ENCODE results near the gene CHRD. TPM values are rescaled to one million over a fixed set of nuclear protein-coding genes. Genes with fewer than 3 reads are reported as not detected.

Gene CHRD
- total and polyA plus RNA-seq, 9 of the 15 experiments (the other 6 are each of a cell fraction or from before 2014, with no cell fraction given), result 0.11 to 1.3 (median 0.59) TPM; not detected in 3

DNA sequence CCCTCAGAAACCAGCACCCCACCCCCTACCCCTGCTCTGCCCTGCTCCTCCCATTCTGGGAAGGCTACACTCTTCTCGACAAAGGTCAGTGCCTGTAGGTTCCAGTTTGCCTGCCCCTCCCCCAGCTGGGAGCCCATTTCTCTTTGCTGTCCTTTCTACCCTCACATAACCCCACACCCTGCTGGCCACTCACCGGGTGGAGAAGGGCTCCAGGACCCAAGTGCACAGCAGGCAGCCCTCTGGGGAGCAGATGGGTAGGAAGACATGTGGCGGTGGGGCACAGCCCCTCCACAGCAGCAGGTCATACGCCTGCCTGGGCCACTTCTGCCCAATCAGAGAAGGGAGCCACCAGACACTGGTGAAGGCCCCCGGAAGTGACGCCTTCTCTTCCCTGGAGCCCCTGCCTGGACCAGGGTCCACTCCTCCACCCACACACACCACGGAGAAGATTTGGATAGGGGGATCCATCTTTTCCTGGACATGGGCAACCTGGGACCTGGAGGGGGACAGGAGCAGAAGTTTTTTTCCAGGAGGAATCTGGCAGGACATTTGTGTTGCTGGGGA, 1.9 kb upstream of the CHRD start, which contains the start of gene THPO (continued):
- TF ChIP-seq, protein P1, sequence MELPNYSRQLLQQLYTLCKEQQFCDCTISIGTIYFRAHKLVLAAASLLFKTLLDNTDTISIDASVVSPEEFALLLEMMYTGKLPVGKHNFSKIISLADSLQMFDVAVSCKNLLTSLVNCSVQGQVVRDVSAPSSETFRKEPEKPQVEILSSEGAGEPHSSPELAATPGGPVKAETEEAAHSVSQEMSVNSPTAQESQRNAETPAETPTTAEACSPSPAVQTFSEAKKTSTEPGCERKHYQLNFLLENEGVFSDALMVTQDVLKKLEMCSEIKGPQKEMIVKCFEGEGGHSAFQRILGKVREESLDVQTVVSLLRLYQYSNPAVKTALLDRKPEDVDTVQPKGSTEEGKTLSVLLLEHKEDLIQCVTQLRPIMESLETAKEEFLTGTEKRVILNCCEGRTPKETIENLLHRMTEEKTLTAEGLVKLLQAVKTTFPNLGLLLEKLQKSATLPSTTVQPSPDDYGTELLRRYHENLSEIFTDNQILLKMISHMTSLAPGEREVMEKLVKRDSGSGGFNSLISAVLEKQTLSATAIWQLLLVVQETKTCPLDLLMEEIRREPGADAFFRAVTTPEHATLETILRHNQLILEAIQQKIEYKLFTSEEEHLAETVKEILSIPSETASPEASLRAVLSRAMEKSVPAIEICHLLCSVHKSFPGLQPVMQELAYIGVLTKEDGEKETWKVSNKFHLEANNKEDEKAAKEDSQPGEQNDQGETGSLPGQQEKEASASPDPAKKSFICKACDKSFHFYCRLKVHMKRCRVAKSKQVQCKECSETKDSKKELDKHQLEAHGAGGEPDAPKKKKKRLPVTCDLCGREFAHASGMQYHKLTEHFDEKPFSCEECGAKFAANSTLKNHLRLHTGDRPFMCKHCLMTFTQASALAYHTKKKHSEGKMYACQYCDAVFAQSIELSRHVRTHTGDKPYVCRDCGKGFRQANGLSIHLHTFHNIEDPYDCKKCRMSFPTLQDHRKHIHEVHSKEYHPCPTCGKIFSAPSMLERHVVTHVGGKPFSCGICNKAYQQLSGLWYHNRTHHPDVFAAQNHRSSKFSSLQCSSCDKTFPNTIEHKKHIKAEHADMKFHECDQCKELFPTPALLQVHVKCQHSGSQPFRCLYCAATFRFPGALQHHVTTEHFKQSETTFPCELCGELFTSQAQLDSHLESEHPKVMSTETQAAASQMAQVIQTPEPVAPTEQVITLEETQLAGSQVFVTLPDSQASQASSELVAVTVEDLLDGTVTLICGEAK (IDR thresholded peaks at IDR 0.05), result peak; percentile 33; the same call in 1 of the 2 replicates
- TF ChIP-seq, protein P1 (CRISPR knock-in tag; IDR thresholded peaks at IDR 0.05), result no peak
- TF ChIP-seq TAF7 (tag; IDR thresholded peaks at IDR 0.05), result 0 out of 2 replicates have a peak, but pooled peaks have one; percentile 21
- TF ChIP-seq ZBTB7A (IDR thresholded peaks at IDR 0.05; ENCODE audit: borderline replicate concordance, control insufficient read depth, low read depth, low read length), result peak; percentile 43; the same call in 1 of the 2 replicates
- TF ChIP-seq PRMT5 (CRISPR knock-in tag; IDR thresholded peaks at IDR 0.05), result no peak
- 0 out of 2 replicates have a peak, but pooled peaks have one; percentile 22 for TF ChIP-seq JUND (IDR thresholded peaks at IDR 0.05; ENCODE audit: borderline replicate concordance, low read depth, low read length)
- no peak for TF ChIP-seq JUND (tag; IDR thresholded peaks at IDR 0.05; ENCODE audit: borderline replicate concordance, low read depth, low read length)
- TF ChIP-seq EHMT2 (IDR thresholded peaks at IDR 0.05), result peak; percentile 43; the same call in 1 of the 2 replicates
- TF ChIP-seq ARID1B (IDR thresholded peaks at IDR 0.05), result 0 out of 2 replicates have a peak, but pooled peaks have one; percentile 9
- TF ChIP-seq HDAC1 (IDR thresholded peaks at IDR 0.05), result peak in 1 of 2 experiments; percentile 54; a peak in 2 of 4 replicates
- TF ChIP-seq MYC (IDR thresholded peaks at IDR 0.05; ENCODE audit: low read depth, low read length), result peak; percentile 51; the same call in 1 of the 2 replicates
- TF ChIP-seq MYC (CRISPR knock-in tag; IDR thresholded peaks at IDR 0.05; ENCODE audit: borderline replicate concordance, low read depth), result no peak
- peak; percentile 43 for TF ChIP-seq POLR2G (IDR thresholded peaks at IDR 0.05; ENCODE audit: low read depth, low read length)
- TF ChIP-seq NUFIP1 (IDR thresholded peaks at IDR 0.05; ENCODE audit: partially characterized antibody), result no peak
- 0 out of 2 replicates have a peak, but pooled peaks have one; percentile 42 for TF ChIP-seq CHD2 (IDR thresholded peaks at IDR 0.05; ENCODE audit: low read depth, low read length)
- peak; percentile 48; the same call in 1 of the 2 replicates for TF ChIP-seq CREM (IDR thresholded peaks at IDR 0.05; ENCODE audit: low read depth)
- peak; percentile 27 for TF ChIP-seq NFYB (IDR thresholded peaks at IDR 0.05; ENCODE audit: extremely low read depth, insufficient read length)
- peak in 1 of 2 experiments; percentile 28; a peak in 2 of 4 replicates for TF ChIP-seq NRF1 (conservative IDR thresholded peaks at IDR 0.05 in 1 of 2, IDR thresholded peaks at IDR 0.05 in 1 of 2)
- TF ChIP-seq ZBTB26 (CRISPR knock-in tag; IDR thresholded peaks at IDR 0.05), result 0 out of 2 replicates have a peak, but pooled peaks have one; percentile 7

Data from K562 (cell line).